Testis (tissue), 3 donors: ENCODE results near the gene C19orf25. TPM values are rescaled to one million over a fixed set of nuclear protein-coding genes. Genes with fewer than 3 reads are reported as not detected.

Experiments
- DNase-seq: peaks from one replicate; pipeline ENCODE4 v3.0.0-alpha.2; 2019
- H3K27ac ChIP-seq, 2 donors: fragments of 200-600 bp; sonication (generic); one replicate each; pipeline ENCODE4 v1.5.1; 2019
- H3K27me3 ChIP-seq: fragments of 200-600 bp; sonication (generic); one replicate; pipeline ENCODE4 v1.5.1; 2019
- H3K36me3 ChIP-seq: fragments of 200-600 bp; sonication (generic); one replicate; pipeline ENCODE4 v1.5.1; 2017; ENCODE audit warnings: low read depth; ENCODE audit errors: missing control alignments
- H3K4me1 ChIP-seq: fragments of 200-600 bp; sonication (generic); one replicate; pipeline ENCODE4 v1.5.1; 2019
- H3K4me3 ChIP-seq, 2 donors: fragments of 200-600 bp; sonication (generic); one replicate each; pipeline ENCODE4 v1.5.1; 2017 to 2019
- H3K9me3 ChIP-seq: fragments of 200-600 bp; sonication (generic); one replicate; pipeline ENCODE4 v1.5.1; 2017
- POLR2A ChIP-seq: fragments of 450-650 bp; IDR thresholded peaks from one replicate; pipeline ENCODE4 v1.6.1; 2017; ENCODE audit warnings: antibody characterized with exemption, mild to moderate bottlenecking, moderate library complexity
- WGBS, 2 donors: methylation state at CpG; one replicate each; pipeline ENCODE4 v1.1.5; 2018; 5-methylcytosine and 5-hydroxymethylcytosine counted together
- intact Hi-C: fragments of 100-400 bp; cut with DNase I; formaldehyde crosslinking; loops from one replicate; pipeline ENCODE4 v1.15.1; 2023; ENCODE audit warnings: low total_unique reads
- polyA plus RNA-seq: library from polyadenylated mRNA; stranded (reverse); fragments of 350-450 nt; fragmentation: Illumina TruSeq; extraction: RNeasy Lipid Tissue Mini Kit (QIAGEN cat#74804); gene quantifications from one replicate; pipeline ENCODE4 v1.2.3, GENCODE V29; 2014; ENCODE audit warnings: low read depth, low replicate concordance; ENCODE audit not compliant: insufficient read depth
- total RNA-seq, 2 donors: library from RNA; depleted of rRNA; stranded (reverse); fragments of >200 nt; gene quantifications; one replicate each; pipeline ENCODE4 v1.2.3, GENCODE V29; 2016
- TF ChIP-seq, protein P1 (sequence below), 3 experiments: fragments of 450-650 bp in 2 of 3; fragments of 200-600 bp in 1 of 3; sonication (generic) in 1 of 3; IDR thresholded peaks; one replicate each; pipeline ENCODE4 v1.5.1; 2016 to 2019; ENCODE audit warnings: antibody characterized with exemption in 3 of 3, mild to moderate bottlenecking in 2 of 3, moderate library complexity in 1 of 3

The C19orf25 gene
- total and polyA plus RNA-seq, 3 donors from 2014 or later, result 39.3 to 72.5 (median 55.4) TPM

- WGBS, 2 donors, result 83 to 97% methylated on average over 4 to 14 of the region's 14 CpGs
- intact Hi-C loops, result no loop called here
- no peak overlapping the region for H3K4me3 ChIP-seq
- peaks cover 18% of the 10 kb centered on the region for H3K4me1 ChIP-seq
- TF ChIP-seq POLR2A, result no peak
- TF ChIP-seq, protein P1, sequence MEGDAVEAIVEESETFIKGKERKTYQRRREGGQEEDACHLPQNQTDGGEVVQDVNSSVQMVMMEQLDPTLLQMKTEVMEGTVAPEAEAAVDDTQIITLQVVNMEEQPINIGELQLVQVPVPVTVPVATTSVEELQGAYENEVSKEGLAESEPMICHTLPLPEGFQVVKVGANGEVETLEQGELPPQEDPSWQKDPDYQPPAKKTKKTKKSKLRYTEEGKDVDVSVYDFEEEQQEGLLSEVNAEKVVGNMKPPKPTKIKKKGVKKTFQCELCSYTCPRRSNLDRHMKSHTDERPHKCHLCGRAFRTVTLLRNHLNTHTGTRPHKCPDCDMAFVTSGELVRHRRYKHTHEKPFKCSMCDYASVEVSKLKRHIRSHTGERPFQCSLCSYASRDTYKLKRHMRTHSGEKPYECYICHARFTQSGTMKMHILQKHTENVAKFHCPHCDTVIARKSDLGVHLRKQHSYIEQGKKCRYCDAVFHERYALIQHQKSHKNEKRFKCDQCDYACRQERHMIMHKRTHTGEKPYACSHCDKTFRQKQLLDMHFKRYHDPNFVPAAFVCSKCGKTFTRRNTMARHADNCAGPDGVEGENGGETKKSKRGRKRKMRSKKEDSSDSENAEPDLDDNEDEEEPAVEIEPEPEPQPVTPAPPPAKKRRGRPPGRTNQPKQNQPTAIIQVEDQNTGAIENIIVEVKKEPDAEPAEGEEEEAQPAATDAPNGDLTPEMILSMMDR (IDR thresholded peaks at IDR 0.05), result no peak
- H3K27ac ChIP-seq, result no peak overlapping the region
- no peaks in the 10 kb centered on the region for H3K9me3 ChIP-seq
- no peak for DNase-seq
- H3K27me3 ChIP-seq, result no peaks in the 10 kb centered on the region
- H3K36me3 ChIP-seq, result no peaks in the 10 kb centered on the region
Observed at GRCh38 chr19:1430246-1430645, 48.8 kb downstream of the C19orf25 start.

GRCh38 chr19:1429750-1430149 lies 49.3 kb downstream of the C19orf25 start:
- Histone ChIP-seq H3K9me3 (no peaks in the 10 kb centered on the region), H3K4me1 (peaks cover 18% of the 10 kb centered on the region), H3K36me3 (no peaks in the 10 kb centered on the region), H3K27ac (peak overlapping the region in 1 of 2 donors; percentile 44), H3K27me3 (no peaks in the 10 kb centered on the region), H3K4me3 (no peak overlapping the region)
- 66 to 74% methylated on average over 10 to 13 of the region's 14 CpGs for WGBS, 2 donors
- no peak for TF ChIP-seq POLR2A
- TF ChIP-seq, protein P1 (IDR thresholded peaks at IDR 0.05), result no peak
- DNase-seq, result peak; percentile 89
- intact Hi-C loops, result no loop called here

GRCh38 chr19:1428738-1429391 lies 50.1 kb downstream of the C19orf25 start:
- Histone ChIP-seq H3K36me3 (no peaks in the 10 kb centered on the region), H3K9me3 (no peaks in the 10 kb centered on the region), H3K27me3 (no peaks in the 10 kb centered on the region), H3K4me1 (peaks cover 18% of the 10 kb centered on the region), H3K27ac (no peak overlapping the region), H3K4me3 (no peak overlapping the region)
- intact Hi-C loops, result no loop called here
- 65 to 68% methylated on average over 8 to 37 of the region's 41 CpGs for WGBS, 2 donors
- TF ChIP-seq, protein P1 (IDR thresholded peaks at IDR 0.05), result no peak
- peak; percentile 53 for DNase-seq

DNA sequence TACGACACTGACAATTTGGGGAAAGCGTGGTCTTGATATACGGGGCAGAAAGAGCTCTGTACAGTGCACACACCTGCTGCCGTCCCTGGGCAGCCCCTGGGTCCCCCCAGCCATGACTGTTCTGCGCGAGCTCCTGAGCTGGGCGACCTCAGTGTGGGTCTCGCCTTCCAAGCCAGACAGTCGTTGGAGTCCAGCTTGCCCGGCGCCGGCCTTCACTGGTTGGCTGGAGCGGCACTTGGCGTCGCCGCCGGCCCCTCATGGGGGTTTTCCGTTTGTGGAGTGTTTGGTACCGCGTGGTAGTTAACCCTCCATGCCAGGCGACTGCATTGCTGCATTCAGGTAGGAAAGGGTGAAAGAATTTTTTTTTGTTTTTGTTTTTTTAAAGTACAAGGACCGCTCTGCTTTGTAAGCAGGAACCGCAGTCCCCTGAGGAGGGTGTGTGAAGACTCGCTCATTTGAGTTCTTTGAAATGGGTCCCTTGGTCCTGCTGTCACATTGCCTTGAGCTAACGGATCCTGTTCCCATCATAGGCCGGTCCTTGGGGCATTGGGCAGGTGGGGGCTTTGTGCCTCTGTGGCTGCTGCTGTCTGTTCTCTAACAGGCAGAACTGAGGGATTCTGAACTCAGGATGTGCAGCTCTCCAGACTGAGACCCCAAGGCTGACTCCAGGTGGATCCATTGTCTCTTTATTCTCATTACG lies 51.6 kb downstream of the C19orf25 start:
- Histone ChIP-seq H3K4me1 (peaks cover 18% of the 10 kb centered on the region), H3K27me3 (no peaks in the 10 kb centered on the region), H3K36me3 (no peaks in the 10 kb centered on the region), H3K4me3 (no peak overlapping the region), H3K9me3 (no peaks in the 10 kb centered on the region), H3K27ac (no peak overlapping the region)
- WGBS, 2 donors, result 91 to 94% methylated on average over 11 to 27 of the region's 27 CpGs
- DNase-seq, result no peak
- TF ChIP-seq, protein P1 (IDR thresholded peaks at IDR 0.05), result no peak
- TF ChIP-seq POLR2A, result no peak
- intact Hi-C loops, result no loop called here
